ENCODE data around the gene AK5.

Gene AK5

GRCh38 chr1:77583483-77583882 is 301.7 kb downstream of the AK5 start:
- DNase-seq (ENCODE audit: low spot score) (no peak), FAIRE-seq (no peak)

- FAIRE-seq (no peak), DNase-seq (ENCODE audit: low spot score) (no peak)
Measured at GRCh38 chr1:77584884-77585283, 303.1 kb downstream of the AK5 start.

- DNase-seq (ENCODE audit: low spot score) = no peak
- FAIRE-seq = no peak
Measured at GRCh38 chr1:77585610-77586314, 303.9 kb downstream of the AK5 start.

GRCh38 chr1:77589231-77589630 is 307.4 kb downstream of the AK5 start:
- DNase-seq (ENCODE audit: low spot score) = no peak
- FAIRE-seq = no peak

- DNase-seq (ENCODE audit: low spot score) (no peak), FAIRE-seq (no peak)
Measured at GRCh38 chr1:77590651-77591050, 308.8 kb downstream of the AK5 start.

GRCh38 chr1:77592906-77593305 is 311.1 kb downstream of the AK5 start:
- FAIRE-seq = no peak
- DNase-seq (ENCODE audit: low spot score) = no peak

GRCh38 chr1:77594366-77595112 is 312.7 kb downstream of the AK5 start:
- no peak for FAIRE-seq

GRCh38 chr1:77597310-77597709 is 315.5 kb downstream of the AK5 start:
- DNase-seq (ENCODE audit: low spot score) (no peak), FAIRE-seq (no peak)

More at GRCh38 chr1:77594366-77595112, 312.7 kb downstream of the AK5 start:
- DNase-seq (ENCODE audit: low spot score) = no peak

GRCh38 chr1:77605246-77606026 is 323.6 kb downstream of the AK5 start:
- FAIRE-seq (no peak), DNase-seq (ENCODE audit: low spot score) (no peak)

- no peak for FAIRE-seq
Measured at GRCh38 chr1:77608893-77609292, 327.1 kb downstream of the AK5 start.

More at GRCh38 chr1:77608893-77609292, 327.1 kb downstream of the AK5 start:
- DNase-seq (ENCODE audit: low spot score) = no peak

Measured in urothelium cell line (cell line).